H1 (cell line): ENCODE data around the gene SYN1. TPM values are rescaled to one million over a fixed set of nuclear protein-coding genes. Genes with fewer than 3 reads are reported as not detected.

ENCODE experiments used
- CTCF ChIA-PET: fragments of 300-600 bp; sonication (Branson Sonifier 250); formaldehyde crosslinking; loops from one replicate; lab custom pipeline; 2021; ENCODE audit not compliant: partially characterized antibody; lab: Charles Lee
- POLR2A ChIA-PET: fragments of 300-600 bp; sonication (Branson Sonifier 250); formaldehyde crosslinking; loops from one replicate; lab custom pipeline; 2021; ENCODE audit warnings: inconsistent platforms; ENCODE audit not compliant: partially characterized antibody; lab: Charles Lee
- DNase-seq, 2 experiments: peaks; one replicate each; pipeline versions ENCODE4 v3.0.0 to v3.0.0-alpha.2; 2010 to 2022; ENCODE audit warnings: low spot score in 2 of 2, low read depth in 1 of 2, mixed read lengths in 1 of 2
- FAIRE-seq: peaks from 2 replicates; lab custom pipeline; 2011; peaks lifted over from hg19 to GRCh38; lab: Jason Lieb, UNC
- H2AFZ ChIP-seq: 2 replicates; pipeline ENCODE4 v1.8.1; 2012; ENCODE audit warnings: low read length, inconsistent platforms
- H2AK5ac ChIP-seq: 2 replicates; pipeline ENCODE4 v1.6.1; 2013; ENCODE audit warnings: low read depth, low read length
- H2BK120ac ChIP-seq: replicated peaks from 2 replicates; pipeline ENCODE3; 2013; ENCODE audit warnings: low read depth, low read length, inconsistent platforms
- H2BK12ac ChIP-seq: 2 replicates; pipeline ENCODE4 v1.6.1; 2013; ENCODE audit warnings: low read depth, low read length
- H2BK15ac ChIP-seq: 2 replicates; pipeline ENCODE4 v1.6.1; 2013; ENCODE audit warnings: low read length
- H2BK20ac ChIP-seq: 2 replicates; pipeline ENCODE4 v1.6.1; 2013; ENCODE audit warnings: low read length
- H2BK5ac ChIP-seq: 2 replicates; pipeline ENCODE4 v1.6.1; 2013; ENCODE audit warnings: low read depth, low read length
- H3K14ac ChIP-seq: 2 replicates; pipeline ENCODE4 v1.6.1; 2013; ENCODE audit warnings: inconsistent platforms; ENCODE audit not compliant: insufficient read length
- H3K18ac ChIP-seq: 2 replicates; pipeline ENCODE4 v1.6.1; 2013; ENCODE audit warnings: low read length; ENCODE audit errors: extremely low read depth
- H3K23ac ChIP-seq: 2 replicates; pipeline ENCODE4 v1.6.1; 2013; ENCODE audit warnings: inconsistent platforms; ENCODE audit not compliant: insufficient read length
- H3K23me2 ChIP-seq: 2 replicates; pipeline ENCODE4 v1.6.1; 2013; ENCODE audit warnings: low read depth, low read length
- H3K27ac ChIP-seq: 2 replicates; pipeline ENCODE4 v1.6.1; 2011; ENCODE audit warnings: low read depth, low read length, inconsistent platforms
- H3K27me3 ChIP-seq, 4 experiments: replicated peaks in 1 of 4; 1 replicate in 1 of 4; 2 replicates in 3 of 4; pipeline versions ENCODE4 v1.6.1 to v1.8.1; 2011 to 2013; ENCODE audit warnings: low read length in 3 of 4, mild to moderate bottlenecking in 3 of 4, inconsistent platforms in 2 of 4, mixed read lengths in 2 of 4, moderate library complexity in 1 of 4; ENCODE audit not compliant: control insufficient read depth in 3 of 4, insufficient read depth in 3 of 4; ENCODE audit errors: extremely low read depth in 1 of 4
- H3K36me3 ChIP-seq, 4 experiments: 2 replicates each; pipeline versions ENCODE4 v1.6.1 to v1.8.1; 2011 to 2013; ENCODE audit warnings: mild to moderate bottlenecking in 4 of 4, low read length in 3 of 4, moderate library complexity in 2 of 4, control low read depth in 1 of 4, inconsistent platforms in 1 of 4; ENCODE audit not compliant: insufficient read depth in 4 of 4, control insufficient read depth in 2 of 4
- H3K4ac ChIP-seq: replicated peaks from 2 replicates; pipeline ENCODE3; 2013; ENCODE audit warnings: low read length, low read depth, mixed read lengths, inconsistent platforms; ENCODE audit not compliant: insufficient read length
- H3K4me1 ChIP-seq, 4 experiments: replicated peaks in 1 of 4; 1 replicate in 1 of 4; 2 replicates in 3 of 4; pipeline versions ENCODE4 v1.6.1 to v1.8.1; 2011 to 2013; ENCODE audit warnings: low read length in 3 of 4, inconsistent platforms in 2 of 4, mixed read lengths in 1 of 4; ENCODE audit not compliant: insufficient read depth in 4 of 4, control insufficient read depth in 3 of 4
- H3K4me2 ChIP-seq, 2 experiments: 2 replicates each; pipeline versions ENCODE4 v1.6.1 to v1.8.1; 2011 to 2013; ENCODE audit warnings: low read depth in 2 of 2, low read length in 2 of 2, control low read depth in 1 of 2, inconsistent platforms in 1 of 2, mild to moderate bottlenecking in 1 of 2; ENCODE audit not compliant: insufficient read depth in 1 of 2
- H3K4me3 ChIP-seq, 4 experiments: fragments of 200-600, 300-600 bp in 1 of 4; sonication (generic), shearing (Covaris generic), sonication (Bioruptor Twin) in 1 of 4; 2 replicates each; pipeline versions ENCODE4 v1.5.1 to v1.8.1; 2011 to 2016; ENCODE audit warnings: low read length in 4 of 4, low read depth in 3 of 4, control low read depth in 2 of 4, inconsistent platforms in 2 of 4, mild to moderate bottlenecking in 2 of 4, mixed read lengths in 1 of 4, moderate library complexity in 1 of 4; ENCODE audit not compliant: insufficient read depth in 2 of 4; ENCODE audit errors: extremely low read depth in 1 of 4
- H3K56ac ChIP-seq: replicated peaks from 2 replicates; pipeline ENCODE3; 2013; ENCODE audit warnings: low read depth, mild to moderate bottlenecking, mixed read lengths, low read length, inconsistent platforms; ENCODE audit not compliant: insufficient read length
- H3K79me1 ChIP-seq: 2 replicates; pipeline ENCODE4 v1.6.1; 2013; ENCODE audit warnings: low read depth, low read length, control low read depth
- H3K79me2 ChIP-seq, 2 experiments: 2 replicates each; pipeline versions ENCODE4 v1.6.1 to v1.8.1; 2012 to 2013; ENCODE audit warnings: low read length in 2 of 2, mild to moderate bottlenecking in 2 of 2, inconsistent platforms in 1 of 2; ENCODE audit not compliant: insufficient read depth in 2 of 2, control insufficient read depth in 1 of 2
- H3K9ac ChIP-seq, 4 experiments: replicated peaks in 1 of 4; 1 replicate in 1 of 4; 2 replicates in 3 of 4; pipeline versions ENCODE4 v1.6.1 to v1.8.1; 2011 to 2013; ENCODE audit warnings: low read depth in 3 of 4, low read length in 3 of 4, control low read depth in 2 of 4, mild to moderate bottlenecking in 2 of 4, moderate library complexity in 2 of 4, inconsistent platforms in 1 of 4; ENCODE audit errors: extremely low read depth in 1 of 4
- H3K9me3 ChIP-seq, 2 experiments: 2 replicates each; pipeline versions ENCODE4 v1.6.1 to v1.8.1; 2012 to 2013; ENCODE audit warnings: mild to moderate bottlenecking in 2 of 2, moderate library complexity in 2 of 2, control low read depth in 1 of 2, inconsistent platforms in 1 of 2, low read depth in 1 of 2, low read length in 1 of 2, mixed read lengths in 1 of 2; ENCODE audit not compliant: insufficient read depth in 2 of 2
- H4K20me1 ChIP-seq, 2 experiments: replicated peaks in 1 of 2; 2 replicates each; pipeline versions ENCODE3 to v1.8.1; 2011 to 2013; ENCODE audit warnings: inconsistent platforms in 2 of 2, low read length in 2 of 2, mild to moderate bottlenecking in 1 of 2; ENCODE audit not compliant: insufficient read depth in 2 of 2, control insufficient read depth in 1 of 2
- H4K5ac ChIP-seq: 2 replicates; pipeline ENCODE4 v1.6.1; 2013; ENCODE audit warnings: low read length, low read depth, mixed read lengths, inconsistent platforms; ENCODE audit not compliant: insufficient read length
- H4K8ac ChIP-seq: 2 replicates; pipeline ENCODE4 v1.8.0; 2013; ENCODE audit warnings: mild to moderate bottlenecking, moderate library complexity, low read length, inconsistent platforms; ENCODE audit not compliant: insufficient read depth; ENCODE audit errors: extremely low read depth
- H4K91ac ChIP-seq: replicated peaks from 2 replicates; pipeline ENCODE3; 2013; ENCODE audit warnings: low read length, mixed read lengths, inconsistent platforms; ENCODE audit not compliant: insufficient read length
- JUN ChIP-seq: IDR thresholded peaks from 2 replicates; pipeline ENCODE4 v1.6.1; 2011; ENCODE audit warnings: low read depth, mild to moderate bottlenecking, improper control_type of control experiment, low read length
- WGBS, 2 experiments: shearing (Covaris generic) in 1 of 2; methylation state at CpG; one replicate each; pipeline versions ENCODE4 v1.1.6 to v1.1.7; 2013 to 2015; ENCODE audit warnings: low lambda C conversion rate in 2 of 2, mixed read lengths in 2 of 2, inconsistent platforms in 1 of 2, low coverage in 1 of 2, missing lambda C conversion rate in 1 of 2; ENCODE audit not compliant: insufficient replicate concordance in 2 of 2, insufficient coverage in 1 of 2, insufficient read length in 1 of 2; ENCODE audit errors: extremely low coverage in 1 of 2, missing lambda C conversion rate in 1 of 2; 5-methylcytosine and 5-hydroxymethylcytosine counted together
- polyA plus RNA-seq, 7 experiments: library from polyadenylated mRNA; depleted of rRNA in 3 of 7; stranded (reverse) in 5 of 7; unstranded in 2 of 7; fragments of >200 nt in 5 of 7; fragments of 200-250 nt in 2 of 7; gene quantifications; 1 replicate in 5 of 7; 2 replicates in 1 of 7; 4 replicates in 1 of 7; pipeline versions ENCODE4 v1.2.1 to v1.2.3, GENCODE V29; 2011 to 2013; ENCODE audit warnings: missing spikeins in 2 of 7, mixed read lengths in 2 of 7
- total RNA-seq: library from RNA; stranded (reverse); fragmentation: NEBNext Ultra II Directional; extraction: Animal tissue kit (Norgen Biotek cat#: 25700); gene quantifications from 2 replicates; pipeline ENCODE4 v1.2.1, GENCODE V29; 2021

SYN1 gene
- total and polyA plus RNA-seq, 2 of the 8 experiments (the other 6 are each of a cell fraction or from before 2014, with no cell fraction given): 2.1 to 14.1 TPM

GRCh38 chrX:47634871-47635575, 15.4 kb upstream of the SYN1 start:
- Histone ChIP-seq H4K20me1 (no peaks in the 10 kb centered on the region), H3K4me2 (no peak overlapping the region), H3K9ac (no peak overlapping the region; a peak in 1 of 7 replicates), H4K5ac (no peak overlapping the region), H3K79me1 (no peaks in the 10 kb centered on the region), H3K23ac (no peak overlapping the region), H4K91ac (no peak overlapping the region), H3K23me2 (no peaks in the 10 kb centered on the region; the same call in 1 of the 2 replicates), H3K4me1 (peaks cover 0 to 3% (median 0%) of the 10 kb centered on the region in 4 experiments; a peak in 2 of 7 replicates), H3K18ac (no peak overlapping the region), H3K27ac (no peak overlapping the region), H2AK5ac (no peak overlapping the region), H4K8ac (no peak overlapping the region), H2BK120ac (no peak overlapping the region), H2BK12ac (no peak overlapping the region), H2BK15ac (no peak overlapping the region), H3K4ac (no peak overlapping the region), H2BK5ac (no peak overlapping the region), H2BK20ac (no peak overlapping the region), H3K14ac (no peak overlapping the region), H3K27me3 (no peaks in the 10 kb centered on the region), H3K79me2 (no peaks in the 10 kb centered on the region), H3K36me3 (peaks cover 0 to 24% (median 13%) of the 10 kb centered on the region in 4 experiments; a peak in 5 of 8 replicates), H3K56ac (no peak overlapping the region), H3K4me3 (no peak overlapping the region), H2AFZ (no peak overlapping the region), H3K9me3 (no peaks in the 10 kb centered on the region)
- CTCF ChIA-PET: interaction anchor here (2.9 kb wide), 1 partner anchor 9 kb away, joined by 15 read pairs; no protein-coding TSS in a partner anchor
- no peak for TF ChIP-seq JUN
- POLR2A ChIA-PET: interaction anchor here (0.7 to 1.1 kb wide), 2 partner anchors 11 to 1089 kb away, joined by 3 read pairs; no protein-coding TSS in a partner anchor
- FAIRE-seq: no peak
- DNase-seq: no peak
- 96 to 100% methylated on average over 3 to 16 of the region's 16 CpGs for WGBS, 2 experiments
